ENCODE data around the gene PSMA8. TPM values are rescaled to one million over a fixed set of nuclear protein-coding genes. Genes with fewer than 3 reads are reported as not detected.
"Not testable (repeated sequence)": the region's sequence is repeated elsewhere in the genome, so short reads cannot be mapped to it uniquely, and the experiment has no call there.

The PSMA8 gene
- total RNA-seq, 2 experiments from 2014 or later: 1.6 to 1.7 TPM

DNA sequence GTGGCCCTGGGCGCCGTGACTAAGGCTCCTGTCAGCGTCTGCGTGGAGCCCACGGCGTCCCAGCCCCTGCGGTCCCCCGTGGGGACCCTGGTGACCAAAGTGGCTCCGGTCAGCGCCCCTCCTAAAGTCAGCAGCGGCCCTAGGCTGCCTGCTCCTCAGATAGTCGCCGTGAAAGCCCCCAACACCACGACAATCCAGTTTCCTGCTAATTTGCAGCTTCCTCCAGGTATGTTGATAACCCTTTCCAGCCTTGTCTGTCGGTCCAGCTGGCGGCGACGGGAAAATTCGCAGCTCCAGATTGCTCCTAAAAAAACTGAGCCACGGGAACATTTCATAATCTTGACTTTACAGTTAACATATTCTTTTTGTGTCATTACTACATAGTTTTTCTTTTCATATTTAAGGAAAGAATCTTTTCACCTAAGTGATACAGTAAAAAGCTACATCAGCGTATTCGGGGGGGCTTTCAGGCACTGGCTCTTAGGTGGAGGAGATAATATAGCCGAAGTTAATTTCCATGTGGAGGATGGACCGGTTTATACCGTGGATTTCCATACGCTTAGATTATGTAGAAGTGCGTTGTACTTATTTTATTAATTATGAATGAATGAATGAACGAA is 93.5 kb downstream of the PSMA8 start:
- CTCF ChIA-PET: interaction anchor here (0.5 to 1.4 kb wide), 2 partner anchors 70 to 135 kb away, joined by 3 to 4 read pairs; no protein-coding TSS in a partner anchor

DNA sequence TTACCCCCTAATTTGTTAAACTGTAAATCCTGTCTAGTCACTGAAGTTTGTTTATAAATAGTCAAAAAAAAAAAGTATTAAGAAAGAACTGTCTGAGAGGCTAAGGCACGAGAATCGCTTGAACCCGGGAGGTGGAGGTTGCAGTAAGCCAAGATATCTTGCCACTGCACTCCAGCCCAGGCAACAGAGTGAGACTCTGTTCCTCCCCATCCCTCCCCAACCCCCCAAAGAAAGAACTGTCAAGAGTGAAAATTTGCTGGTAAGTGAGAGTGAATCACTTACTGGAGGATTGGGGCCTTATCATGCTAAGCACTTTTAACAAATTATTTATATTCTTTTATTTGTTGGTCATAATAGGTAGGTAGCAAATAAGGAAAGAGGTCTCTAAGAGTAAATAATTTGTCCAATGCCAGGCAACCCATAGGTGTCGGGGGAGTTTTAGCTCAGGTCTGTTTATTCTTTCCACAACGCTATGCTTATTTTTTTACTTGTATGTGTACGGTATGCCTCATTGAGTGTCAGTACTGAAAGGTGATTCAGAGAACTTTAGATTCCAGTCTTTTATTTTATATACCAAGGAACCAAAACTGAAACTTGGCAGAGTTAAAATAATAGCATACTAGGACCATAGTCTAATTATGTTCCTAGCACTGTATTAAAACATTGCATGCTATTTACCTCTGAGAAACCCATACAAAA is 95.0 kb downstream of the PSMA8 start:
- ChIA-PET POLR2A (no interaction called here), CTCF (no interaction called here)

More for the DNA sequence above, 93.5 kb downstream of the PSMA8 start:
- POLR2A ChIA-PET: interaction anchor here (0.6 to 1.5 kb wide), 3 partner anchors 12 to 306 kb away, joined by 3 to 7 read pairs (median 3); partner anchors contain the start of gene PSMA8

DNA sequence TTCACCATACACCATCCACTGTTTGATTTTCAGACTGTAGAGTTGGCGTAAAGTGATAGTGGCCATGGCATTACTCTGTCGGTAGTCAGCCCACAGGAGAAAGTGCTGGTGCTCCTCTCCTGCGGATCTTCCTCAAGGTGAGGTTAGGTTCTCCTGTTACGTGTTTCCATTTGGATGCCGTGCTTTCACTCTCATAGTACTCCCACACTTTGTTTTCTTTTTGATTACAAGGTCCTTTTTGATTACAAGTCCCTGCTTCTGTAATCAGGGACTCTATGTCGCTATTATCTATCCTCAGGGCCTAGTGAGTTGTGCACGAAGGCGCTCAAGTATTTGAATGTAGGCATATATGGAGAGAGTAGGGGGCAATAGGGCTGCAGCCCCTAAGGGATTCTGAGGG is 96.8 kb downstream of the PSMA8 start:
- ChIA-PET CTCF (no interaction called here), POLR2A (no interaction called here)

DNA sequence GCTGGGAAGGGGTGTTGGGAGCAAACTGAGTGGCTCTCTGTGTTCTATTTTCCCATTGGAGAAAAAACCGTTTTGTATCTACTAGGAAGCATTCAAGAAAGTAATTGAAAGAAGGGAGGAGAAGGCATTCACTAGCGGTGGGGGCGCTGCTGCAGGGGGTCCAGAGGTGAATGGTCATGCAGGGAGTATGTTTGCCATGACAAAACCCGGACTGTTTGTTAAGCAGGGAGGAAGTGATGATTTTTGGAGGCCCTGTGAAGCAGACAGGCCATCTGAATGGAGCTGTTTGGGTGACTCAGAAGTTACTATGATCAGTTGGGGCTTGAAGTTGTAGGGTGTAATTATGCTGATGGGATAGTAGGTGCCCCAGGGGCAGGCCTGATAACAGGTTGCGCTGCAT is 99.5 kb downstream of the PSMA8 start:
- POLR2A ChIA-PET: no interaction called here
- CTCF ChIA-PET: no interaction called here

DNA sequence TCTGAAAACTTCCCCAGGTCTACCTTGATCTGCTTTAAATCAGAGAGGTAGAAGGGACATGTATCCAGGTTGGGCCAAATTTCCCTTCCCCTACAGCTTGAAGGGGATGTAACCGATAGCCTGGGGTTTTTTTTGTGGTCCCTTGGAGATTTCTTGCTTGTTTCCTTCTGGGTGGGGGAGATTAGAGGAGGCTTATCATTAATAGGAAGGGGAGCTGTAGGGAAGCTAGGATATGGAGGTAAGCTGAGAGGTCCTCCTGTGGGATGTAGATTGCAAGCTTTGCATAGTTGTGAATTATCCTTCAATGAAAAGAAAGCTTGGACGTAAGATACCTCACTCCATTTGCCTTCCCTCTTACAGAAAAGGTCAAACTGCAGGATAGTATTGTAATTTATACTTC is 103.7 kb downstream of the PSMA8 start:
- CTCF ChIA-PET, POLR2A ChIA-PET: not testable (repeated sequence)

DNA sequence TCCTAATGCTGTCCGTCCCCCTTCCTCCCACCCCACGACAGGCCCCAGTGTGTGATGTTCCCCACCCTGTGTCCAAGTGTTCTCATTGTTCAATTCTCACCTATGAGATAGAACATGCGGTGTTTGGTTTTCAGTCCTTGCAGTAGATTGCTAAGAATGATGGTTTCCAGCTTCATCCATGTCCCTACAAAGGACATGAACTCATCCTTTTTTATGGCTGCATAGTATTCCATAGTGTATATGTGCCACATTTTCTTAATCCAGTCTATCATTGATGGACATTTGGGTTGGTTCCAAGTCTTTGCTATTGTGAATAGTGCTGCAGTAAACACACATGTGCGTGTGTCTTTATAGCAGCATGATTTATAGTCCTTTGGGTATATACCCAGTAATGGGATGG is 105.0 kb downstream of the PSMA8 start:
- CTCF ChIA-PET, POLR2A ChIA-PET: not testable (repeated sequence)

DNA sequence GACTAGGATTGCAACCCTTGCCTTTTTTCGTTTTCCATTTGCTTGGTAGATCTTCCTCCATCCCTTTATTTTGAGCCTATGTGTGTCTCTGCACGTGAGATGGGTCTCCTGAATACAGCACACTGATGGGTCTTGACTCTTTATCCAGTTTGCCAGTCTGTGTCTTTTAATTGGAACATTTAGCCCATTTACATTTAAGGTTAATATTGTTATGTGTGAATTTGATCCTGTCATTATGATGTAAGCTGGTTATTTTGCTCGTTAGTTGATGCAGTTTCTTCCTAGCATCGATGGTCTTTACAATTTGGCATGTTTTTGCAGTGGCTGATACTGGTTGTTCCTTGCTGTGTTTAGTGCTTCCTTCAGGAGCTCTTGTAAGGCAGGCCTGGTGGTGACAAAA is 108.7 kb downstream of the PSMA8 start:
- POLR2A ChIA-PET, CTCF ChIA-PET: not testable (repeated sequence)

Other genes with a start within 250 kb of the PSMA8 start
- 10 to 100 TPM; 52.0 to 53.3 TPM for gene SS18, start 43.3 kb upstream of the PSMA8 start, total RNA-seq
- gene TAF4B, start 92.6 kb downstream of the PSMA8 start, total RNA-seq: 10 to 100 TPM; 17.8 to 19.1 TPM

All from activated CD8-positive, alpha-beta memory T cell treated with anti-CD3 and anti-CD28 coated beads for 36 hours (primary cell).